DOHH2 (cell line): ENCODE measurements around the gene GCH1.

ENCODE experiments used
- H3F3A ChIP-seq: fragments of 200-600 bp; sonication (generic), shearing (Covaris generic); 2 replicates; pipeline ENCODE4 v1.6.0; 2016; ENCODE audit warnings: antibody characterized with exemption, mild to moderate bottlenecking; ENCODE audit not compliant: control insufficient read depth, insufficient read depth
- H3K27ac ChIP-seq: fragments of 200-600 bp; sonication (generic); 2 replicates; pipeline ENCODE4 v1.5.1; 2014; ENCODE audit warnings: low read depth, mild to moderate bottlenecking, low read length, moderate library complexity
- H3K27me3 ChIP-seq: fragments of 200-600 bp; sonication (generic); 2 replicates; pipeline ENCODE4 v1.6.1; 2014; ENCODE audit warnings: mild to moderate bottlenecking, low read length, mixed read lengths; ENCODE audit not compliant: control insufficient read depth
- H3K36me3 ChIP-seq: fragments of 200-600 bp; sonication (generic); 2 replicates; pipeline ENCODE4 v1.6.1; 2014; ENCODE audit warnings: mild to moderate bottlenecking, low read length, moderate library complexity, mixed read lengths; ENCODE audit not compliant: control insufficient read depth
- H3K4me1 ChIP-seq: fragments of 200-600 bp; sonication (generic); 2 replicates; pipeline ENCODE4 v1.6.1; 2014; ENCODE audit warnings: mild to moderate bottlenecking, low read length, mixed read lengths; ENCODE audit not compliant: control insufficient read depth
- H3K4me2 ChIP-seq: fragments of 200-600 bp; sonication (generic); 2 replicates; pipeline ENCODE4 v1.6.0; 2014; ENCODE audit warnings: mild to moderate bottlenecking, low read length, moderate library complexity
- H3K4me3 ChIP-seq: fragments of 200-600 bp; sonication (generic); 2 replicates; pipeline ENCODE4 v1.5.1; 2014; ENCODE audit warnings: mild to moderate bottlenecking, low read length, mixed read lengths
- H3K79me2 ChIP-seq: fragments of 200-600 bp; sonication (generic); 2 replicates; pipeline ENCODE4 v1.6.1; 2014; ENCODE audit warnings: mild to moderate bottlenecking, low read length, mixed read lengths; ENCODE audit not compliant: control insufficient read depth
- H3K9me2 ChIP-seq: fragments of 200-600 bp; sonication (generic); replicated peaks from 2 replicates; pipeline ENCODE4 v1.6.1; 2014; ENCODE audit warnings: mild to moderate bottlenecking, low read length, mixed read lengths; ENCODE audit not compliant: control insufficient read depth
- H3K9me3 ChIP-seq: fragments of 200-600 bp; sonication (generic); 2 replicates; pipeline ENCODE4 v1.6.1; 2014; ENCODE audit warnings: antibody characterized with exemption, low read length, mixed read lengths; ENCODE audit not compliant: control insufficient read depth, insufficient read depth
- H4K20me1 ChIP-seq: fragments of 200-600 bp; sonication (generic); 2 replicates; pipeline ENCODE4 v1.6.0; 2014; ENCODE audit warnings: low read depth, mild to moderate bottlenecking, antibody characterized with exemption, low read length, moderate library complexity; ENCODE audit not compliant: control insufficient read depth, insufficient read depth
- CTCF ChIP-seq: fragments of 200-600 bp; sonication (generic); IDR thresholded peaks from one replicate; pipeline ENCODE4 v1.5.1; 2014; ENCODE audit warnings: antibody characterized with exemption, mild to moderate bottlenecking, low read depth, low read length; ENCODE audit not compliant: poor library complexity, severe bottlenecking
- EZH2phosphoT487 ChIP-seq: fragments of 200-600 bp; sonication (generic); IDR thresholded peaks from 2 replicates; pipeline ENCODE4 v1.6.1; 2017; ENCODE audit warnings: borderline replicate concordance, mild to moderate bottlenecking, antibody characterized with exemption, low read length, moderate library complexity, mixed read lengths

GCH1 gene

DNA sequence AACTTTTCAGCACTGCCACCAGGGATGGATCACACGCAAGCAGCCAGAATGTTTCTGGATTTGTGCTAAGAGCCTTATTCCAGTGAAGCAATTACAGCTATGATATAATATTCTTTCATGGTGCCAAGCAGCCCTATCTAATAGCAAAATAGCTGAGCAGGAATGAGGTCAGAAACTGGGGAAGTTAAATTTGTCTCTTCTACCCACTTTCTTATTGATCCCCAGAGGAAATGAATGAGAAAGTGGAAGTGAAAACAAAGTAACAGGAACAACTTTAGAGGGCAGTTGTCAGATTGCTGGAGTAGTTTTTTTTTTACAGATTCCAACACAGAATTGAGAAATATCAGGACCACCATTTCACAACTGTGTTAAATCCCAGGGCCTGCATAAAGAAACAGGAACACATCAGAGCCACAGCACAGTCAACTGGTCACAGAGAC lies 44.8 kb downstream of the GCH1 start:
- Histone ChIP-seq H3K4me2 (peak overlapping the region; percentile 43), H3K9me3 (no peaks in the 10 kb centered on the region), H3F3A (peaks cover 13% of the 10 kb centered on the region), H3K27ac (peak overlapping the region; percentile 8; the same call in 1 of the 2 replicates), H3K79me2 (no peaks in the 10 kb centered on the region), H4K20me1 (no peaks in the 10 kb centered on the region), H3K4me3 (peak overlapping the region; percentile 5; the same call in 1 of the 2 replicates), H3K4me1 (peaks cover 67% of the 10 kb centered on the region), H3K9me2 (no peaks in the 10 kb centered on the region), H3K27me3 (no peaks in the 10 kb centered on the region), H3K36me3 (peaks cover 5% of the 10 kb centered on the region)
- TF ChIP-seq EZH2phosphoT487, result no peak
- TF ChIP-seq CTCF, result no peak

DNA sequence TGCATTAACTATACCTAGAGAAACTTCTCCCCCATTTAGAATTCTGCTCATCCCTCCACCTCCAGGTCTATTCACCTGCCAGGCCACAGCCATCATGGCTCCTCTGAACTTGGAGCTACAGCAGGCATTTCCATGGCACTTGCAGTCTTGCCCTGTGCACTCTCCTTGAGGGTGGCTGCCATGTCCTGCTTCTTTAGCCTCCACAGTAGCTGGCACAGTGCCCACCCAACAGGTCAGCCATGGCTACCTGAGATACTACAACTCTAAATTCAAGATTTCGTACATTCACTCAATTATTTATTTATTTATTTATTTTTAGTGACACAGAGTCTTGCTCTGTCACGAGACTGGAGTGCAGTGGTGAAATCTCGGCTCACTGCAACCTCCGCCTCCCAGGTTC lies 46.5 kb downstream of the GCH1 start:
- Histone ChIP-seq H3K36me3 (peaks cover 8% of the 10 kb centered on the region), H3K27me3 (no peaks in the 10 kb centered on the region), H3K9me2 (no peaks in the 10 kb centered on the region), H3K79me2 (no peaks in the 10 kb centered on the region), H4K20me1 (no peaks in the 10 kb centered on the region), H3K4me3 (no peak overlapping the region), H3F3A (peaks cover 13% of the 10 kb centered on the region), H3K4me1 (peaks cover 79% of the 10 kb centered on the region), H3K27ac (0 out of 2 replicates have a peak overlapping the region, but pooled peaks have one; percentile 89), H3K4me2 (no peak overlapping the region), H3K9me3 (peaks cover 5% of the 10 kb centered on the region; the same call in 1 of the 2 replicates)
- TF ChIP-seq CTCF, result no peak
- no peak for TF ChIP-seq EZH2phosphoT487

DNA sequence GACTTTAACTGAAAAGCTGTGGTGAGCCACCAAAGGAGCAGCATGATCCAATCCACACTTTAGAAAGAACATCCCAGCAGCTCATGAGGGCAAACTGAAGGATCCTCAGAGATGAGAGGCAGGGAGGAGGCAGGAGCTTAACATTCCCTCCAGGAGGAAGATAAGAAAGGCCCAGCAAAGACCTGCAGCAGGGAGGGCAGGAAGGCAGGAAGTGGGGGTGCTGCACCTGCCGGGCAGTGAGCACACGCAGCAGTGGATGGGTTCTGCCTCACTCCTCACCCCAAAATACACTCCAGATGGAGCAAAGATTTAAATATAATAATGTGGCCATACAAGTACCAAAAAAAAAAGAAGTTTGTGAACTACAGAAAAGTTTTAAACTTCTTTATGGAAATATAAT lies 48.4 kb downstream of the GCH1 start:
- no peak for TF ChIP-seq EZH2phosphoT487
- no peak for TF ChIP-seq CTCF
- no peaks in the 10 kb centered on the region for H4K20me1 ChIP-seq
- no peaks in the 10 kb centered on the region for H3K79me2 ChIP-seq
- peaks cover 5% of the 10 kb centered on the region; the same call in 1 of the 2 replicates for H3K9me3 ChIP-seq
- H3K36me3 ChIP-seq, result peaks cover 5% of the 10 kb centered on the region
- H3K4me2 ChIP-seq, result peak overlapping the region; percentile 87
- no peaks in the 10 kb centered on the region for H3K9me2 ChIP-seq
- H3K4me1 ChIP-seq, result peaks cover 75% of the 10 kb centered on the region
- peak overlapping the region; percentile 89 for H3K27ac ChIP-seq
- H3K27me3 ChIP-seq, result no peaks in the 10 kb centered on the region
- H3F3A ChIP-seq, result peaks cover 13% of the 10 kb centered on the region
- H3K4me3 ChIP-seq, result peak overlapping the region; percentile 69

DNA sequence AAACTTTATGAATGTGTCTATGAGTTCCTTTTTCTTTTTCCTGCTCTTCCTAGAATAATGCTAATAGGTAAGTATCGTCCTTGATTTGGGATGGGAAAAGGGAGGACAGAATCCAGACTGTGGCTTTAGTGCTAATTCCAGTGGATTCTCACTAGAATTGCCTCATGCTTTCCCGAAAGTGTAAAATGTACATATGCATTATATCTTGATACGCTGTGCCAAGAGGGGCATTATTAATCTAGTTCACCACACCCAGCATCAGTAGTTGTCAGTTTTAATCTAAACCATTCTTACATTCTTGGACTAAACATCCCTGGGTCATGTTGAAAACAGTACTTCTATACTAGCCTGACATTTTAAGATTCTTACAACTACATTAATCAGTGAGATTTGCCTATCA lies 49.3 kb downstream of the GCH1 start:
- H4K20me1 ChIP-seq, result no peaks in the 10 kb centered on the region
- H3F3A ChIP-seq, result peaks cover 13% of the 10 kb centered on the region
- TF ChIP-seq CTCF (no peak), EZH2phosphoT487 (no peak)
- H3K4me3 ChIP-seq, result peak overlapping the region; percentile 69
- peak overlapping the region; percentile 89 for H3K27ac ChIP-seq
- peaks cover 3% of the 10 kb centered on the region; the same call in 1 of the 2 replicates for H3K36me3 ChIP-seq
- peak overlapping the region; percentile 87 for H3K4me2 ChIP-seq
- peaks cover 5% of the 10 kb centered on the region; the same call in 1 of the 2 replicates for H3K9me3 ChIP-seq
- H3K4me1 ChIP-seq, result peaks cover 67% of the 10 kb centered on the region
- H3K79me2 ChIP-seq, result no peaks in the 10 kb centered on the region
- H3K27me3 ChIP-seq, result no peaks in the 10 kb centered on the region
- H3K9me2 ChIP-seq, result no peaks in the 10 kb centered on the region
